Liver (tissue), 9 donors: ENCODE results near the gene TEK. TPM values are rescaled to one million over a fixed set of nuclear protein-coding genes. Genes with fewer than 3 reads are reported as not detected.

Experiments used
- DNase-seq: peaks from one replicate; pipeline ENCODE4 v3.0.0-alpha.2; 2017; ENCODE audit warnings: low spot score
- H3K27ac ChIP-seq, 2 donors: one replicate each; pipeline ENCODE4 v1.7.0; 2013; ENCODE audit warnings: inconsistent platforms in 2 of 2, low read length in 2 of 2, control low read depth in 1 of 2, low read depth in 1 of 2, mild to moderate bottlenecking in 1 of 2
- H3K27me3 ChIP-seq, 4 donors: one replicate each; pipeline versions ENCODE4 v1.6.1 to v1.7.0; 2013; ENCODE audit warnings: low read length in 3 of 4, inconsistent platforms in 1 of 4, mild to moderate bottlenecking in 1 of 4, moderate library complexity in 1 of 4; ENCODE audit not compliant: control insufficient read depth in 4 of 4, insufficient read depth in 4 of 4
- H3K36me3 ChIP-seq, 4 donors: one replicate each; pipeline versions ENCODE4 v1.6.1 to v1.7.0; 2013; ENCODE audit warnings: low read length in 3 of 4, mild to moderate bottlenecking in 3 of 4, low read depth in 1 of 4, moderate library complexity in 1 of 4; ENCODE audit not compliant: control insufficient read depth in 4 of 4, insufficient read depth in 3 of 4
- H3K4me1 ChIP-seq, 4 donors: one replicate each; pipeline versions ENCODE4 v1.6.1 to v1.7.0; 2013; ENCODE audit warnings: low read length in 3 of 4, mild to moderate bottlenecking in 3 of 4, moderate library complexity in 1 of 4; ENCODE audit not compliant: control insufficient read depth in 4 of 4, insufficient read depth in 4 of 4
- H3K4me3 ChIP-seq, 3 donors: one replicate each; pipeline versions ENCODE4 v1.6.1 to v1.7.0; 2013; ENCODE audit warnings: low read length in 3 of 3, control low read depth in 1 of 3, low read depth in 1 of 3, mild to moderate bottlenecking in 1 of 3
- H3K9ac ChIP-seq, 2 donors: one replicate each; pipeline ENCODE4 v1.7.0; 2013; ENCODE audit warnings: low read length in 2 of 2, mild to moderate bottlenecking in 2 of 2, moderate library complexity in 2 of 2, control low read depth in 1 of 2, low read depth in 1 of 2
- H3K9me3 ChIP-seq, 4 donors: one replicate each; pipeline versions ENCODE4 v1.6.1 to v1.7.0; 2013; ENCODE audit warnings: low read length in 3 of 4; ENCODE audit not compliant: control insufficient read depth in 4 of 4
- ATF3 ChIP-seq: IDR thresholded peaks from 2 replicates; pipeline ENCODE4 v1.6.1; 2016; ENCODE audit warnings: antibody characterized with exemption
- EGR1 ChIP-seq, 2 donors: IDR thresholded peaks; 2 replicates each; pipeline ENCODE4 v1.6.1; 2016 to 2018; ENCODE audit warnings: antibody characterized with exemption in 2 of 2, low read depth in 2 of 2
- FOXA1 ChIP-seq: IDR thresholded peaks from 2 replicates; pipeline ENCODE4 v1.6.1; 2016; ENCODE audit warnings: antibody characterized with exemption
- GABPA ChIP-seq, 2 donors: IDR thresholded peaks in 1 of 2; conservative IDR thresholded peaks in 1 of 2; 2 replicates each; pipeline ENCODE4 v1.6.1; 2016; ENCODE audit warnings: antibody characterized with exemption in 2 of 2, mild to moderate bottlenecking in 1 of 2, moderate library complexity in 1 of 2
- HNF4A ChIP-seq, 2 donors: conservative IDR thresholded peaks; 2 replicates each; pipeline ENCODE4 v1.6.1; 2016; ENCODE audit warnings: antibody characterized with exemption in 2 of 2, mild to moderate bottlenecking in 2 of 2
- HNF4G ChIP-seq: IDR thresholded peaks from 2 replicates; pipeline ENCODE4 v1.6.1; 2016; ENCODE audit warnings: antibody characterized with exemption
- JUND ChIP-seq, 2 donors: IDR thresholded peaks; 2 replicates each; pipeline ENCODE4 v1.6.1; 2016; ENCODE audit warnings: antibody characterized with exemption in 2 of 2
- MAX ChIP-seq: IDR thresholded peaks from 2 replicates; pipeline ENCODE4 v1.6.1; 2016; ENCODE audit warnings: antibody characterized with exemption
- NR2F2 ChIP-seq: IDR thresholded peaks from 2 replicates; pipeline ENCODE4 v1.6.1; 2016; ENCODE audit warnings: antibody characterized with exemption
- RAD21 ChIP-seq, 2 donors: IDR thresholded peaks; 2 replicates each; pipeline ENCODE4 v1.6.1; 2016; ENCODE audit warnings: antibody characterized with exemption in 2 of 2, mild to moderate bottlenecking in 2 of 2
- REST ChIP-seq: IDR thresholded peaks from 2 replicates; pipeline ENCODE4 v1.6.1; 2016; ENCODE audit warnings: antibody characterized with exemption, mild to moderate bottlenecking
- RXRA ChIP-seq, 2 donors: IDR thresholded peaks; 2 replicates each; pipeline ENCODE4 v1.6.1; 2017 to 2018; ENCODE audit warnings: antibody characterized with exemption in 2 of 2, mild to moderate bottlenecking in 1 of 2
- SP1 ChIP-seq: IDR thresholded peaks from 2 replicates; pipeline ENCODE4 v1.6.1; 2018; ENCODE audit warnings: antibody characterized with exemption, mild to moderate bottlenecking
- TAF1 ChIP-seq: conservative IDR thresholded peaks from 2 replicates; pipeline ENCODE4 v1.6.1; 2016; ENCODE audit warnings: antibody characterized with exemption, mild to moderate bottlenecking
- YY1 ChIP-seq: IDR thresholded peaks from 2 replicates; pipeline ENCODE4 v1.6.1; 2016; ENCODE audit warnings: antibody characterized with exemption, mild to moderate bottlenecking
- ZBTB33 ChIP-seq: IDR thresholded peaks from 2 replicates; pipeline ENCODE4 v1.6.1; 2016; ENCODE audit warnings: antibody characterized with exemption
- WGBS: extraction: QIAGEN DNeasy Blood & Tissue Kit; methylation state at CpG from one replicate; pipeline ENCODE4 v1.1.7; 2013; 5-methylcytosine and 5-hydroxymethylcytosine counted together
- polyA plus RNA-seq, 2 donors: library from polyadenylated mRNA; stranded (reverse) in 1 of 2; unstranded in 1 of 2; fragments of 200-250 nt in 1 of 2; fragments of >200 nt in 1 of 2; fragmentation: Nextera tagmentation in 1 of 2; extraction: Ambion mirVana in 1 of 2; gene quantifications; one replicate each; pipeline versions ENCODE4 v1.2.1 to v1.2.3, GENCODE V29; 2013 to 2015
- total RNA-seq, 2 donors: library from RNA; depleted of rRNA; stranded (reverse); fragments of >200 nt; gene quantifications; one replicate each; pipeline ENCODE4 v1.2.3, GENCODE V29; 2014
- donor health status: healthy.
- donor health status: healthy.
- donor health status: healthy.
- donor health status: healthy.
- donor health status: healthy.

TEK gene
- total and polyA plus RNA-seq, 4 donors: 2.9 to 13.8 (median 8.4) TPM

- H3K9me3 ChIP-seq: no peaks in the 10 kb centered on the region
- no peaks in the 10 kb centered on the region for H3K4me1 ChIP-seq
- no peak for TF ChIP-seq REST
- no peak for TF ChIP-seq JUND (IDR thresholded peaks at IDR 0.05)
- no peak for TF ChIP-seq HNF4G
- TF ChIP-seq RAD21 (IDR thresholded peaks at IDR 0.05): no peak
- TF ChIP-seq YY1: no peak
- no peak for TF ChIP-seq RXRA (IDR thresholded peaks at IDR 0.05)
- TF ChIP-seq EGR1 (IDR thresholded peaks at IDR 0.05; ENCODE audit: low read depth in 2 of 2): no peak
- TF ChIP-seq ZBTB33: no peak
- TF ChIP-seq FOXA1: no peak
- DNase-seq: no peak
- no peak overlapping the region for H3K4me3 ChIP-seq
- 54% methylated on average over 3 of the region's 3 CpGs for WGBS
- no peak overlapping the region for H3K9ac ChIP-seq
- H3K27ac ChIP-seq: no peak overlapping the region
- no peaks in the 10 kb centered on the region for H3K27me3 ChIP-seq
- no peaks in the 10 kb centered on the region for H3K36me3 ChIP-seq
These were observed 36.1 kb downstream of the TEK start for GRCh38 chr9:27145143-27145542.

- H3K27me3 ChIP-seq: no peaks in the 10 kb centered on the region
- H3K9ac ChIP-seq: no peak overlapping the region
- H3K27ac ChIP-seq: no peak overlapping the region
- TF ChIP-seq NR2F2 (no peak), MAX (no peak), EGR1 (IDR thresholded peaks at IDR 0.05; ENCODE audit: low read depth in 2 of 2) (no peak), REST (no peak), JUND (IDR thresholded peaks at IDR 0.05) (no peak), HNF4G (no peak), HNF4A (conservative IDR thresholded peaks at IDR 0.05) (no peak), GABPA (IDR thresholded peaks at IDR 0.05 in 1 of 2, conservative IDR thresholded peaks at IDR 0.05 in 1 of 2) (no peak), ATF3 (no peak), TAF1 (no peak), ZBTB33 (no peak), YY1 (no peak), SP1 (no peak)
- H3K36me3 ChIP-seq: no peaks in the 10 kb centered on the region
- H3K9me3 ChIP-seq: no peaks in the 10 kb centered on the region
- no peak for DNase-seq
- no peak overlapping the region for H3K4me3 ChIP-seq
- WGBS: 76% methylated on average over 2 of the region's 2 CpGs
- H3K4me1 ChIP-seq: no peaks in the 10 kb centered on the region
These were observed 40.6 kb downstream of the TEK start for GRCh38 chr9:27149651-27150050.
